Upper lobe of left lung (tissue), 6 donors: Measurements from ENCODE around the gene ROPN1L. TPM values are rescaled to one million over a fixed set of nuclear protein-coding genes. Genes with fewer than 3 reads are reported as not detected.

Source experiments
- ATAC-seq, 2 donors: fragments of 200-7000 bp; cut with Tn5 transposase; one replicate each; pipeline ENCODE4 v1.9.1; 2022; ENCODE audit warnings: mild to moderate bottlenecking in 2 of 2, moderate library complexity in 2 of 2; ENCODE audit not compliant: low FRiP score in 2 of 2
- DNase-seq, 2 donors: peaks; one replicate each; pipeline ENCODE4 v3.0.0-alpha.2; 2019 to 2020
- H3K27ac ChIP-seq, 4 donors: fragments of 200-600 bp; sonication (generic); one replicate each; pipeline ENCODE4 v1.5.1; 2016 to 2019
- H3K27me3 ChIP-seq, 4 donors: fragments of 200-600 bp; sonication (generic); one replicate each; pipeline ENCODE4 v1.5.1; 2017 to 2019
- H3K36me3 ChIP-seq, 4 donors: fragments of 200-600 bp; sonication (generic); one replicate each; pipeline ENCODE4 v1.5.1; 2016 to 2019
- H3K4me1 ChIP-seq, 4 donors: fragments of 200-600 bp; sonication (generic); one replicate each; pipeline ENCODE4 v1.5.1; 2018 to 2019
- H3K4me3 ChIP-seq, 4 donors: fragments of 200-600 bp; sonication (generic); one replicate each; pipeline ENCODE4 v1.5.1; 2017 to 2019; ENCODE audit warnings: mild to moderate bottlenecking in 2 of 4, moderate library complexity in 1 of 4
- H3K9me3 ChIP-seq, 4 donors: fragments of 200-600 bp; sonication (generic); one replicate each; pipeline ENCODE4 v1.5.1; 2018 to 2019
- EP300 ChIP-seq, 4 donors: sonication (generic); formaldehyde crosslinking; IDR thresholded peaks; one replicate each; pipeline ENCODE4 v1.5.1; 2017; ENCODE audit warnings: antibody characterized with exemption in 4 of 4, control low read depth in 2 of 4
- POLR2A ChIP-seq, 4 donors: fragments of 450-650 bp; IDR thresholded peaks; one replicate each; pipeline ENCODE4 v1.5.1; 2016 to 2017; ENCODE audit warnings: antibody characterized with exemption in 4 of 4, mild to moderate bottlenecking in 2 of 4
- POLR2AphosphoS5 ChIP-seq, 2 donors: sonication (generic); formaldehyde crosslinking; IDR thresholded peaks; one replicate each; pipeline ENCODE4 v1.5.1; 2017; ENCODE audit warnings: antibody characterized with exemption in 2 of 2
- WGBS, 2 donors: methylation state at CpG; one replicate each; pipeline ENCODE4 v1.1.5; 2017 to 2018; 5-methylcytosine and 5-hydroxymethylcytosine counted together
- total RNA-seq, 6 donors: library from RNA; depleted of rRNA in 4 of 6; stranded (reverse); fragments of >200 nt in 4 of 6; gene quantifications; one replicate each; pipeline versions ENCODE4 v1.1.0 to v1.2.1, GENCODE V29; 2016 to 2021
- TF ChIP-seq, protein P1 (sequence below), 6 experiments: fragments of 450-650 bp in 4 of 6; fragments of 200-600 bp in 2 of 6; sonication (generic) in 2 of 6; IDR thresholded peaks; one replicate each; pipeline ENCODE4 v1.5.1; 2016 to 2019; ENCODE audit warnings: antibody characterized with exemption in 6 of 6
- donor health status: DM: no; HTN: no; CAD: no; lungs with moderate emphysema.
- donor health status: DM: no; HTN: yes; CAD: no; lungs with severe emphysema.

The ROPN1L gene
- total RNA-seq, 6 donors from 2014 or later, result 0.89 to 70.3 (median 13.6) TPM

GRCh38 chr5:10400411-10400810 is 41.3 kb upstream of the ROPN1L start:
- no peaks in the 10 kb centered on the region for H3K9me3 ChIP-seq
- peaks cover 0 to 5% (median 0%) of the 10 kb centered on the region in 4 donors for H3K4me1 ChIP-seq
- DNase-seq (no peak), ATAC-seq (peak in 1 of 2 donors; percentile 42)
- H3K36me3 ChIP-seq, result peaks cover 17 to 72% (median 35%) of the 10 kb centered on the region in 4 donors
- 80 to 90% methylated on average over 2 of the region's 2 CpGs for WGBS, 2 donors
- no peak overlapping the region for H3K4me3 ChIP-seq
- peak overlapping the region in 1 of 4 donors; percentile 18 for H3K27ac ChIP-seq
- H3K27me3 ChIP-seq, result no peaks in the 10 kb centered on the region
- no peak for TF ChIP-seq POLR2A (IDR thresholded peaks at IDR 0.05)
- TF ChIP-seq POLR2AphosphoS5 (IDR thresholded peaks at IDR 0.05), result no peak
- no peak for TF ChIP-seq EP300 (IDR thresholded peaks at IDR 0.05)
- TF ChIP-seq, protein P1, sequence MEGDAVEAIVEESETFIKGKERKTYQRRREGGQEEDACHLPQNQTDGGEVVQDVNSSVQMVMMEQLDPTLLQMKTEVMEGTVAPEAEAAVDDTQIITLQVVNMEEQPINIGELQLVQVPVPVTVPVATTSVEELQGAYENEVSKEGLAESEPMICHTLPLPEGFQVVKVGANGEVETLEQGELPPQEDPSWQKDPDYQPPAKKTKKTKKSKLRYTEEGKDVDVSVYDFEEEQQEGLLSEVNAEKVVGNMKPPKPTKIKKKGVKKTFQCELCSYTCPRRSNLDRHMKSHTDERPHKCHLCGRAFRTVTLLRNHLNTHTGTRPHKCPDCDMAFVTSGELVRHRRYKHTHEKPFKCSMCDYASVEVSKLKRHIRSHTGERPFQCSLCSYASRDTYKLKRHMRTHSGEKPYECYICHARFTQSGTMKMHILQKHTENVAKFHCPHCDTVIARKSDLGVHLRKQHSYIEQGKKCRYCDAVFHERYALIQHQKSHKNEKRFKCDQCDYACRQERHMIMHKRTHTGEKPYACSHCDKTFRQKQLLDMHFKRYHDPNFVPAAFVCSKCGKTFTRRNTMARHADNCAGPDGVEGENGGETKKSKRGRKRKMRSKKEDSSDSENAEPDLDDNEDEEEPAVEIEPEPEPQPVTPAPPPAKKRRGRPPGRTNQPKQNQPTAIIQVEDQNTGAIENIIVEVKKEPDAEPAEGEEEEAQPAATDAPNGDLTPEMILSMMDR (IDR thresholded peaks at IDR 0.05), result no peak

GRCh38 chr5:10400831-10401230 is 40.8 kb upstream of the ROPN1L start:
- Histone ChIP-seq H3K4me1 (peaks cover 0 to 5% (median 0%) of the 10 kb centered on the region in 4 donors), H3K27me3 (no peaks in the 10 kb centered on the region), H3K36me3 (peaks cover 15 to 72% (median 35%) of the 10 kb centered on the region in 4 donors), H3K27ac (no peak overlapping the region), H3K9me3 (no peaks in the 10 kb centered on the region), H3K4me3 (no peak overlapping the region)
- TF ChIP-seq, protein P1 (IDR thresholded peaks at IDR 0.05), result no peak
- no peak for TF ChIP-seq EP300 (IDR thresholded peaks at IDR 0.05)
- TF ChIP-seq POLR2A (IDR thresholded peaks at IDR 0.05), result no peak
- 65 to 74% methylated on average over 3 of the region's 3 CpGs for WGBS, 2 donors
- no peak for DNase-seq
- peak in 1 of 2 donors; percentile 83 for ATAC-seq

- no peak for TF ChIP-seq POLR2A (IDR thresholded peaks at IDR 0.05)
- TF ChIP-seq POLR2AphosphoS5 (IDR thresholded peaks at IDR 0.05), result peak in 1 of 2 donors; percentile 30
- TF ChIP-seq, protein P1 (IDR thresholded peaks at IDR 0.05), result no peak
- TF ChIP-seq EP300 (IDR thresholded peaks at IDR 0.05), result no peak
- H3K9me3 ChIP-seq, result no peaks in the 10 kb centered on the region
- H3K4me1 ChIP-seq, result peaks cover 0 to 5% (median 0%) of the 10 kb centered on the region in 4 donors
- no peak overlapping the region for H3K4me3 ChIP-seq
- ATAC-seq (no peak), DNase-seq (no peak)
- H3K27me3 ChIP-seq, result no peaks in the 10 kb centered on the region
- WGBS, 2 donors, result 66 to 71% methylated on average over 1 of the region's 1 CpG
- H3K27ac ChIP-seq, result no peak overlapping the region
- H3K36me3 ChIP-seq, result peaks cover 19 to 72% (median 38%) of the 10 kb centered on the region in 4 donors
Measured at GRCh38 chr5:10401498-10401897, 40.2 kb upstream of the ROPN1L start.

GRCh38 chr5:10403829-10404228 is 37.9 kb upstream of the ROPN1L start:
- Histone ChIP-seq H3K4me3 (no peak overlapping the region), H3K27me3 (no peaks in the 10 kb centered on the region), H3K36me3 (peaks cover 36 to 77% (median 54%) of the 10 kb centered on the region in 4 donors), H3K4me1 (peaks cover 0 to 5% (median 0%) of the 10 kb centered on the region in 4 donors), H3K27ac (no peak overlapping the region), H3K9me3 (no peaks in the 10 kb centered on the region)
- TF ChIP-seq EP300 (IDR thresholded peaks at IDR 0.05) (no peak), POLR2A (IDR thresholded peaks at IDR 0.05) (no peak), POLR2AphosphoS5 (IDR thresholded peaks at IDR 0.05) (no peak)
- TF ChIP-seq, protein P1 (IDR thresholded peaks at IDR 0.05), result no peak
- ATAC-seq, result no peak
- DNase-seq, result no peak
- 100% methylated on average over 1 of the region's 1 CpG for WGBS, 2 donors

GRCh38 chr5:10406651-10407050 is 35.0 kb upstream of the ROPN1L start:
- Histone ChIP-seq H3K27ac (no peak overlapping the region), H3K9me3 (no peaks in the 10 kb centered on the region), H3K4me3 (no peak overlapping the region), H3K27me3 (no peaks in the 10 kb centered on the region), H3K4me1 (no peaks in the 10 kb centered on the region), H3K36me3 (peaks cover 53 to 99% (median 75%) of the 10 kb centered on the region in 4 donors)
- no peak for DNase-seq
- 77 to 80% methylated on average over 3 of the region's 3 CpGs for whole genome bisulfite sequencing, 2 donors
- TF ChIP-seq EP300 (IDR thresholded peaks at IDR 0.05) (no peak), POLR2AphosphoS5 (IDR thresholded peaks at IDR 0.05) (no peak), POLR2A (IDR thresholded peaks at IDR 0.05) (no peak)
- TF ChIP-seq, protein P1 (IDR thresholded peaks at IDR 0.05), result no peak
- no peak for ATAC-seq
